Activated CD4-positive, alpha-beta T cell treated with anti-CD3 and anti-CD28 coated beads, Interleukin-2, amount 50 U/mL, for 48 hours (primary cell): Measurements from ENCODE around the gene VSNL1.

ENCODE experiments used
- DNase-seq, 2 experiments: peaks; one replicate each; pipeline ENCODE4 v3.0.0-alpha.2; 2020

VSNL1 gene

DNA sequence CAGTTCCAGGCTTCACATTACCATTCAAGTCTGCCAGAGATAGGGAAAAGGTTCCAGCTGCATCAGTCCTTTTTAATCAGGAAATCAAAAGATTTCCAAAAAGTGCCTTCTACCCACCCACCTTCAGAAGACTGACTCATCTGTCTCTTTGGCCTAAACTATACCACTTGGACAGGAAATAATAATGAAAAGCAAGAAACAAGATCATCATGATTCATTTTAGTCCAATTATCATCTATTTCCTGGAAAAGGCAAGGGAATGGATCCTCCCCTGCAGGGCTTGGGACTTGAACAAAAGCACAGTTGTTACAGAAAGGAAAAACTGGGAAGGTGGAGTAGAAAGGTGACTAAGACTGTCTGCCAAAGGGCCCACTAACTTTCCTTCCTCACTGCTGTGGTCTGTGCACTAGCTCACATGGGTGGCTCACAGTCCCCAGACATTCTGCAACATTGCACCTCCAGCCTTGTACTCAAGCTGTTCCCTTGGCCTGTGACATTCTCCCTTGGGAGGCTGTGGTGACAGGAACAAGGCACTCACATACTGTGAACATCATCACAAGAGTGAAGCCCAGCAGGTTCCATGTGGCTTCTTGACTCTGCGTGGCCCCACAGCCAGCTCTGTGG is 75.3 kb downstream of the VSNL1 start:
- DNase-seq = no peak

DNA sequence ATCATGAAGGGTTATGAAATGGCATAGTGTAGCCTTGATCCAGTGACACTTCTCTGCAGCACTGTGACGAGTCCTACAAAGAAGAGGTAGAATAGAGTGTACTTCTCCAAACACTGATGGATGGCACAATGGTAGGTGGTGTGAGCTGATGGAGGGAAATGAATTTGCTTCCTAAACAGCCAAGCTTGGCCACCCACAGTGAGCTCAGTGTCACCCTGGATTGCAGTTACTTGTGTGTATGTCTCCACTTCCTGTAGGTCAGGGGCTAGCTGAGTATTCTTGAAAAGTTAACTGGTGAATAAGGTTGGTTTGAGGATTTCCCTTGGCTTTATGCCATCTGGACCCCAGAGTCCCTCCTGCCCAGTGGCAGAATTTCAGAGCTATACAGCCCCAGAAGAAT is 75.9 kb downstream of the VSNL1 start:
- no peak for DNase-seq

DNA sequence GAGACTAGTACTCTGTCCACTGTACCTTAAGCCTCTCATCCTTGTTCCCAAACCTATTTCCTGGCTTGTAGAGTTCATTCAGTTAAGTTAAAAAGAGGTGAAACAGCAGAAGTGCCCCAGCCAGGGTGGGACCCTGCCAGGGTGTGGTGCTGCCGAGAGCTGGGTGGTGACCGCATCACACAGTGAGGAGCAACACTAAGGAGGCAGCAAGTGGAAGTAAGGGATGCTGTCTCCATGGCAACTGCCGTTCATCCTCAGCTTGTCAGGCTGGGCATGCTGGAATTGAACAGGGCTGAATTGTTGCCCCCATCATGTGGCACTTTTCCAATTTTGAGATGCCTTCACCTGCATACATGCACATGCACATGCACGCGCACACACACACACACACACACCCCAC is 77.0 kb downstream of the VSNL1 start:
- no peak for DNase-seq

DNA sequence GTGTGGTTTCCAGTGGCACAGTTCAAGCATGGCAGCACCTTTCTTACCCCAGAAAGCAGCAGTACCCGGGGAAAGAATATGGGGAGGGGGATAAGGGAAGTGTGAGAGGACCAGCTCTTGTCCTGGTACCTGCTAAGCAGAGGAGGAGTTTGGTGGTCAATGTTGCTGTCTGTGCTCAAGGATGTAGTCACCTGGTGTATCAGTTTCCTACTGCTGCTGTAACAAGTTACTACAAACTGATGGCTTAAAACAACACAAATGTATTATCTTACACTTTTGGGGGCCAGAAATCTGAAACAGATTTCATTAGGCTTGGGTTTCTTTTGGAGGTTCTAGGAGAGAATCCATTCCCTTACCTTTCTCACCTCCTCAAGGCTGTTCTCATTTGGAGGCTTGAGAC is 77.5 kb downstream of the VSNL1 start:
- no peak for DNase-seq

DNA sequence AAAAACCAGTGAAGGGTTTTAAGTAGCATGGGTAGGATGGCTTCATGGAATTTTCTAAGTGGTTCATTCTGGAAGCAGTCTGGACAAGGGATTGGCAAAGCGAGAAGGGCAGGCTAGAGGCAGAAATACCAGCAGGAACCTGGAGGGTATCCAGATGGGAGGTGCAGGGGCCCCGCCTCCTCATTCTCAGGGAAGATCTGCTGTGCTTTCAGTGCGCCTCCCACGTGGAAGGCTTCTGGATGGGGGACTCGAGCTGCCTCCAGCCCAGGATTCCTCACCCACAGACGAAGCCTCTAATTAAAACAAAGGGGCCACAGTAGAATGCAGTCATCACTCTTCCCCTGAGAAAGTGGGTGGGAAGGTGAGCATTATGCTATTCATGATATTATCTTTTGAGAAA is 79.8 kb downstream of the VSNL1 start:
- no peak for DNase-seq

DNA sequence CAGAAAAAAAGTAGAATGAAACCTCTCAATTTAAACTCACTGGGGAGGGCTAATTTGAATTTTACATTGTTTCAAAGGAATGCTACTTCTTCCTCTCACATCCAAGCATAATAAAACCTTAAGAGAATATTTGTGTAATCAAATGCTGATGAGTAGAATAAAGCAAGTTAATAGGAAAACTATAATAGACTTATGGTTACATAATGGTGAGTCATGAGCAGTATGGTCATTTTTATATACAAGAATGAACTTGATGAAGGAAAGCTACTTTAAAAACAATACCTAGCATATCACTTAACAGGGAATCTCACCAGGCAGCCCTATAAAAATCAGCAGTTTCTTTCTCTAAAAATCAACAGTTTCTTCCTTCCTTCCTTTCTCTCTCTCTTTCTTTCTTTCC is 80.3 kb downstream of the VSNL1 start:
- no peak for DNase-seq

DNA sequence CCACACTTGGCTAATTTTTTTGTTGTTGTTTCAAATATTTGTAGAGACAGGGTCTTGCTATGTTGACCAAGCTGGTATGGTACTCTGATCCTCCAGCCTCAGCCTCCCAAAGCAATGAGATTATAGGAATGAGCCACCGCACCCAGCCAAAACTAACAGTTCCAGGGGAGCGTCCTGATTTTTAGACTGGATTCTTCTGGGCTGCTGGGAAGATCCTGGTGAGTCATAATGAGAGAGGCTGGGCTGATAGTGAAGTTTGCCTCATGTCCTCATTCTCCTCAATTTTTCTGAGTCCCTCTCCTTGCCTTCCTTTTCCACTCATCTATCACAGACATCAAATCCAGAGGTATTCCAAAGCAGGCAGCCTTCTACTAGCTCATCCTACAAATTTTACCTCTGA is 81.3 kb downstream of the VSNL1 start:
- no peak for DNase-seq

DNA sequence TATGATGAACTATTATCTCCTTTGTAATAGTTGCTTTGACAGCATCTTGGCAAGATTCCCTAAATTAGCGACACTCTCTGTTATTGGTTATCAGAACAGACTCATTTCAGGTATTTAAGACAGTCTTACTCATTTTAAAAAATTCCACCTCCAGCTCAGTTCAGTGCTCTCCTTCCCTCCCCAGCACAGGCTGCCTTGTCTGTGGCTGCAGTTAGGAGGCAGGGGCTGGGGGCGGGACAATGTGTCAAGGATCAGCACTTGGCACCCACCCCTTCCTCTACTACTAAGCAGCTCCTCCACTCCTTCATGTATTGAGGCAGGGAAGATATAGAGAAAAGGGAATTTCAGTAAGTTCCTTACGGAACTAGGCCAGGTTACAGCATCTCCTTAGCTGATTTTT is 85.0 kb downstream of the VSNL1 start:
- no peak for DNase-seq

DNA sequence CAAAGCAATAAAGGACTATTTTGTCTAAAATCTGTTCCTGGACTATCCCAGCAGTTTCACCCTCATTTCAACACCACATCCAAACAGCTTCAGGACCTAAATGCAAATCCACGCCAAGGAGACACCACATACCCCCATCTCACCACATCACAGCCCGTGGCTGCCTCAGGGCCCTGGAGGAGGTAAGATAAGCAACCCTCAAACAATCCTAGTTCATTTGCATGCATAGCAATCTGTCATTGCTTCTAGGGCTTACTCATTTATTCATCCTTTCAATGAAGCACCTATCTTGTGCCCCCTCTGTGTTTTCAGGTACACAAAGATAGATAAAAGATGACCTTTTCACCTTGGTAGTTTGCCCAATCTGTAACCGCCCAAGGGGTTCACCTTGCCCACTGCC is 86.5 kb downstream of the VSNL1 start:
- DNase-seq = no peak

DNA sequence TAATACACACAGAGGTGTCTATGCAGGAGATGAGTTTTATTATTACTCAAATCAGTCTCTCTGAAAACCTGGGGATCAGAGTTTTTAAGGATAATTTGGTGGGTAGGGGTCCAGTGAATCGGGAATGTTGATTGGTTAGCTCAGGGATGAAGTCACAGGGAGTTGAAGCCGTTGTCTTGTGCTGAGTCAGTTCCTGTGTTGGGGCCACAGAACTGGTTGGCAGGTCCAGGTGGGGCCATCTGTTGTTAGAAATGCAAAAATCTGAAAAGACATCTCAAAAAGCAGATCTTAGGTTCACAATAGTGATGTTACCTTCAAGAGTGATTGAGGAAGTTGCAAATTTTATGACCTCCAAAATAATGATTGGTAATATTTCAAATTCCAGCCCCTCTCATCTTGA is 86.9 kb downstream of the VSNL1 start:
- DNase-seq = no peak

DNA sequence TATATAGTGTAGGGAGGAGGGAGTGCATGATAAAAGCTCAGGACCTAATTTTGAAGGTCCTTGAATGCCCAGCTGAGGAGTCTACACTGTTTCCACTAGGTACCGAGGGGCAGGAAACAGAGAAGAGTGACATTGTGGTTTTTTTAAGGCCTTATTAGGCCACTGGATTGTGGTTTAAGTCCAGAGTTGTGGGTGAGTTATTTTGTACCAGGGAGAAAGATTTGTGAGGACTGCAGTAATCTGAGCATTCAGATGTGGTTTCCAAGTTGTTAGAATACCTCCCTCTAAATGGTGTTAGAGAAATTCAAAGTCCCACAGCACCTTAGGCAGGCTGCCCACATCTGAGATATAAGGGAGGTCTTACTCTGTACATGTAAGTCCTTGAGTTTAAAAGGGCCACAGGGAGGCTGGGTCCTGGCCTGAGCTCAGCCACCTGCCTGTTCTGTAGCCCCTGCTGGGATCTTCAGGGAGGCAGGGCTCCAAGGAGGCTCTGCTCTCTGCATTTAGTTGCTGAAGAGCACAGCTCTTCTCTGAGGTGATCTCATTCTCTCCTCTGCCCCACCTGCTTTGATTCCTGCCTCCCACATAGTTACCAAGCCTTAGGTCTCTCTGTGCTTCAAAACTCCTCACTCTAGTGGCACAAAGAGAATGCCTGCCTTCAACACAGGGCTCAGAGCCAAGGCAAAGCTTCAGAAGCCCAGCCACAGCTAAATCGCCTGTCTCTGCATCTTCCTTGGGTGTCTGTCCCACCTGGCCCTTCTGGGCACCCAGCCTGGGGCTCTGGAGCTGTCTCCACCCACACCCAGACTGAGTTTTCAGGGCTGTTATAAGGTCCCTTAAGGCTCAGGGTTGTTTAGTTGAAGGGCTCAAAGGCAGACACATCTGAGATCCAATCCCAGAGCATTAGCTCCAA is 88.1 kb downstream of the VSNL1 start:
- no peak for DNase-seq

DNA sequence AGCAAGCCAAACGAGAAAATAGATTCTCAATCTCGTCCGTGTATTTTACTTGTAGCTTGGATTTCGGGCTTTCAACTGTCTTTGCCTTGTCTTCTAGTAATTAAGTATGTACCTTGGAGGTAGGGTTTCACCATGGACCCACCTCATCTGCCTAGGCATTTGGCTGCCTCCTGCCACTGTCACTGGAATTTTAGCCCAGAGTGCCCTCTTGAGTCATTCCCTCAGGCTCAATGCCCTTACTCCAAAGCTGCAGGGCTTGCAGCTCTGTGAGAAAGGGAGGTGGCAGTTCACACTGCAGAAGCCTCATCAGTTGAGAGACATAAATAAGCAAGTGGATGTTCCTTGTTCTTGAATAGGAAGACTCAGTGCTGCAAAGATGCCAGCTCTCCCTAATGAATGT is 89.6 kb downstream of the VSNL1 start:
- no peak for DNase-seq

DNA sequence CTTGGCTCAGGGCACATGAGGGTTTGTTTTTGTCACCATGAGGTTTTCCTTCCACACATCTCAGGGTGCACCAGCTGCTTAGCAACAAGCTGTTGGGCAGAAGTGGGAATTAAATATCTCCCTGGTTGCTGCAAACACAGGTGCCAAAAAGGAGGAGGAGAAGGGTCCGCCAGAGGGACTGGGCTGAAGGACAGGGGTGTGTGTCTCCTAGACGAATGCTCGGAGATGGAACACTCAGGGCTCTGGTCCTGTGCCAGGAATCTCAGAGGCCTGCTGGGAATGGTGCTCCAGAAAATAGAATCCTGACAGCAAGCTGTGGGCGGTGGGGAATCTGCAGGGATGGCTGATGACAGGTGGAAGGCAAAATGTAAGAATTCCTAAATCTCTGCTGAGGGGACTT is 94.5 kb downstream of the VSNL1 start:
- no peak for DNase-seq

DNA sequence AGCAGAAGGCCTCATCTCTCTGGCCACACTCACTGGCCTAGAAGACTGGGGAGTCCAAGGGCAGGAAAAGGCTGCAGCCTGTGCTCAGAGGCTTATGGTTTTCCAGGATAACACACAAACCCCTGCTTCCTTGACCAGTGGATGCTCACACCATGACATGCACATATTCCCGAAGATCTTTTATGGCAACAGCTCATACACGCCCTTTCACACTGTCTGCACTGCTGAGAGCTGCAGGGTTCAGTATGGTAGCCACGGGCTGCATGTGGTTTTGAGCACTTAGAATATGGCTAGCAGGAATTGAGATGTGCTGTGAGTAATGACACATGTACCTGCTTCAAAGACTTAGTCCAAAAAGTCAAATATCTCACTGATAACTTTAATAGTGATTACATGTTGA is 95.8 kb downstream of the VSNL1 start:
- DNase-seq = no peak

DNA sequence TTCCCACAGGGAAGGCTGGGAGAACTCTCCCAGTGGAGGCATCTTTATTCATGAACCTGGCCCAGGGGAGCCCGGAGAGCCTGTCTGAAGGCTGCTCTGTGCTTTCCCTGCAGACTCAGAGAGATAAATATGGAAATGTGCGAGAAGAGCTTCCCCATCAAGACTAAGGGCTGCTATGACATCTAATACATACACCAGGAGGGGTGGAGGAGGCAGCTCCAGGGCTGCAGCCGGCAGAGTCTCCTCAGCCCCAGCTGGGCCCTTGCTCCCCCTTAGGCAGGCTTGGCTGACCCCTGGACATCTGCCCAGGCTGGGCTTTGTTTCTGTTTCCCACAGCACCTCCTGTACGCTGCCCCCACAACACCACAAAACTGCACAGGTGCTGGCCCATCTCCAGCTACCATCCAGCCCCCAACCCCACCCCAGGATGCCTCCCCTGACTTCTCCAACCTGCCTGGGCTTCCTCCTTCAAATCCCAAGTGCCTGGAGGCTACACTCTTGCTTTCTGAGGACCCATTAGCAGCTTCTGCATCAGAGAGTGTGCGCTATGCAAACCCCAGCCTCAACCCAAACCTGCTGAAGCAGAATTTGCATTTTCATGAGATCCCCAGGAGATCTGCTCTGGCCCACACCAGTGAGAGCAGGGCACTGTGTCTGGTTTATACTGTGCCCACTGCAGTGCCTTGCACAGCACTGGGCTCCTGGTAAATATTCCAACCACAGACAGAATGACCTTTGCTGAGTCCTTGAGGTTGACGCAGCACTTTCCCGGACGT is 96.8 kb downstream of the VSNL1 start:
- DNase-seq = no peak

DNA sequence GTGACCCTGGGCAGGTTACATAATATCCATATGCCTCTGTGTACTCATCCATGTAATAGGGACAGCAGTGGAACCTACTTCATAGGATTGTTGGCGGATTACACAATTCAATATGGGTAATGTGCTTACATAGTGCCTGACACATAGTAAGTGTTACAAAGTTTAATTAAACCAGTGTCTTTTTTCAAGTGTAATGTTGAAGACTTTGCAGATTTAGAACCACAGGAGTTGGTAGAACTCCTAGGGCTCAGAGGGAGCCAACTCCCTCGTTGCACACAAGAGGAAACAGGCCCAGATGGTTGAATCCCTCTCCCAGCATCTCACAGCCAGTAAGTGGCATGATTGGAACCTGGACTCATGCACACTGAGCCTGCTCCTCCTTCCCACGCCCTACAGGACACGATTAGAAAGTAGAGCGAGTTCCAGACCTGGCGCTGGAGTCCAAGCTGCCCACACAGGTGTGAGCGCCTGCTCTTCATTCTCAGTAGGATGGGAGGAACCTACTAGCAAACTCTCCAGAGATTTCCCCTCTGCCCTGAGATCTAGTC is 97.8 kb downstream of the VSNL1 start:
- DNase-seq = no peak

DNA sequence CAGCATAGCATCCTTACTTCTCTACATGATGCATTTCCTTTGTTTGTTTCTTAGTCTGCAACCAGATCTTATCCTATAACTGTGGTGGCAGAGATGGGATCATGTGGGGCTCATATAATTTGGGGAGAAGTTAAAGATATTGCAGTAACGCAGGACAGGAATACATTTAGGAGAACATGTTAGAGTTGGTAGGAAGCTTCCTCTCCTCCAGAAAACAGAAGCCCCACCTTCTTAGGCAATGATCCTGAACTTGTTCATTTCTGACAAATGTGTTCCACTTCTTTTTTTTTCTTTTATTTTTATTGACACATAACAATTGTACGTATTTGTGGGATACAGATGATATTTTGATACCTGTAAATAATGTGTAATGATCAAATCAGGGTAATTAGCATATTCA is 99.9 kb downstream of the VSNL1 start:
- no peak for DNase-seq

DNA sequence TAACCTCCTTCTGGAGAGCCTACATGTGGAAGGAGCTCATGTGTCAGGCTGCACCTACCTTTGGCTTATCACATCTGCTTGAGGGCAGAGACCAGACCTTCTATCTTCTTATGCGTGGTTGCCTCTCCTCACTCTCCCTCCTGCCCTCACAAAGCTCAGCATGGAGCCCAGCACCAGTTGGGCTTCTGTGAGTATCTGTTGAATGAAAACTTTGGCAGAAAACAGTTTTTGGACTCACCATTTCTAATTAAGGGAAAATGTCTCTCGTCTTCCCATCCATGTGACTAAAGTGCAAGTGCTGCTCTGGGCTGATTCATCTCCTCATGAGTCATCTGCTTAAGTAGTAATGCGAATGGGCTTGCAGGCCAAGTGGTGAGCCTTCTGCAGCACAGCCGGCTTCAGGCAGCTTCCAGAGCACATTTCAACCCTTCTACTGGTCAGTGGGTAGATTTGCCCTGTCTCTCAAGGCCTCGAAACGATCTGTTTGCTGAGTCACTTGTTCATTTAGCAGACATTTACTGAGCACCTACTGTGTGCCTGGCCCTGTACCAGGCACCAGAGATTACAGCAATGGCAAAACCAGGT is 102.6 kb downstream of the VSNL1 start:
- peak in 1 of 2 experiments; percentile 12 for DNase-seq

DNA sequence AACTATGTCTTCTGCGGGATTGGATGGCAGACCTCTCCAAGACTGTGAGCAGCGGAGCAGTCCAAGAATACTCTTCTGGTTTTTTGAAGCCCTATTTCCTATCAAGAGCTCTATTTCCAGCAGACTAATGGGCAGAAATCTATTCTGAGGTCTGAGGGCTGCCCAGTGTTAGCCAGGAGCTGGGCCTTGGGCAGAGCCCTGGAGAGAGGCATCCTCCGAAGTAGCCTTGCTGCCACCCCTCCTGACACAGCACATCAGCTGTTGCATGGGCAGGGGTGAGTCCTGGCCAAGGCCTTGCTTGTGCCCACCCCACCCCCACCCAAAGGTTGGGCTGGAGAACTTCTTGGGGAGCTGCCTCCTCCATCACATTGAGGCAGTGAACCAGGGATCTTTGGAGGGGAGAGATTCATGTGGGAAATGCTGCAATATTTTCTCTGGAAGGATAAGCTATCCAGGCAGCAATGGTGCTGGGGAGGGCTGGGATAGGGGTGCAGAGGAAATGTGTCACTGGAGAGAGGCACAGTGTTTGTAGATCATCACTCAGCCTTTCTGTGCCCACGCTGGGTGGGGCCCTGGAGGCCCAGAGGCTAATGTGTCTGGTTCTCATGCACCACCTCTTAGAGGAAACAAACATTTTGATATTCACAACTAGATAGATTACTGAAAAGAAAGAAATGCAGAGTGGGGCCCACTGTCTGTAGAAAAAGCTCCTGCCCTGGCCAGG is 104.7 kb downstream of the VSNL1 start:
- DNase-seq = no peak

DNA sequence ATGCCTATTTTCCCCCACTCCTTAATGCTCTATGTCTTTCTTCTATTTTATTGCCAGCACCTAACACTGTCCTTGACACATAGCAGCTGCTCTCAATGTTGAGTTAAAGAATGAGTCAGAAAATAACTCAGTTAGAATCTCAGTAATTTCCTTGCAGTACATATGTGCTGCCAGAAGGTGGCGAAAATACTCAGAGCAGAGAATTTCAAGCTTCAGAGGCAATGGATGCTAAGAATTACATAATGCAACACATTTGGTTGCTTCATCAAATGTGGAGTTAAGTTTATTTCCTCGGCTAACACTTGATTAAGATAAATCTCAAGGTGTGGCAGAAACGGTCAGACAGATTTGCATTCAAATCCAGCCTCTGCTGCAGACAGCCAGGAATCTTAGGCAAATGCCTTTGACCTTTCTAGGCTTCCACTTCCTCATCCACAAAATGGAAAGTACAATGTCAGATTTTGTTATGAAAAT is 105.6 kb downstream of the VSNL1 start:
- DNase-seq = peak; percentile 34 to 51

DNA sequence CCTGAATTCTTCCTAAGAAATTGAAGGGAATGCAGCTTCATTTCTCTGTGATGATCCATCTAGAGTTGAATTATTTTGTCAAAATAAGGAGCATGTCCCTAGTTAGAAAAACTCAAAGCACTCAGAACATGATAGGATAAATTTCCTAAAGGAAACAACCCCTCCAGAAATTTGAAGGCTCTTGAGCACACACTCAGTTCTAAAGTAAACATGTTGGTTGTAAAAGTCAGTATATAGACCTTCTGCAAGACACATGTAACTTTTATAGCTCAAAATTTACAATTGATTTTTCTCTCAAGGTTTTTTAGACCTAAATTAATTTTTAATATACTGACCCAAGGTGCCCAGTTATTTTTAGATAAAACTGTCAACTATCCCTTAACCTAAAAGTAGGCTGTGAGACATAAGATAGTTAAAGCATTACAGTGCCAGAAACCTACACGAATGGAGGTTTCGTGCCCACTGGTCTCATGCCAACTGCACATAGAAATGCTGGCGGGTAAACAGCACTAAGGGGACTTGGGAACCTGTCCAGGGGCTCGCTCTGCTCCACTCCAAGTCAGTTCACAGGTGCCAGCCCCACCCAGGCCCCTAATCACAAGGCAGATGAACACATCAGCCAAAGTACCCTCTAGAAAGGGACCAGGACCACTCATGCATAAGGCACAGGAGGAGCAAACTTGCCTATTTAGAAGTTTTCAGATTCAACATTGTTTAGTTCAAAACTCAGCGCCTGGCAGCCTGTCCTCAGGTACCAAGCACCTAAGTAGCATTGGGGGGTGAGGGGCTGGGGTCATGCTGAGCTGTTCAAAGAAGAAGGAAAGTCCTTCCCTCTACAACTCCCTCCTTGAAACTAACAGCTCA is 106.6 kb downstream of the VSNL1 start:
- no peak for DNase-seq
